GM21360 (cell line): Measurements from ENCODE around the gene PRRT1.
A peak's percentile ranks its signal among the peaks of the same experiment; 100 is the strongest.

Experiments
- ATAC-seq: cut with Tn5 transposase; IDR thresholded peaks from one replicate; pipeline ENCODE4 v1.9.1; 2021; ENCODE audit warnings: mild to moderate bottlenecking, moderate library complexity; ENCODE audit not compliant: unreplicated experiment

Gene PRRT1

GRCh38 chr6:32175711-32176475, 24.2 kb upstream of the PRRT1 start, which contains the start of gene AGPAT1:
AGPAT1 (minus strand) TSS chr6:32176084; CDS start chr6:32171496, 4,588 bp downstream.
- ATAC-seq: peak; percentile 35

GRCh38 chr6:32175322-32175710, 23.6 kb upstream of the PRRT1 start:
- no peak for ATAC-seq

GRCh38 chr6:32174416-32174815, 22.7 kb upstream of the PRRT1 start:
- ATAC-seq: no peak

- no peak for ATAC-seq
Observed at GRCh38 chr6:32173051-32173727, 21.4 kb upstream of the PRRT1 start.

GRCh38 chr6:32171234-32171633, 19.5 kb upstream of the PRRT1 start:
- no peak for ATAC-seq

- ATAC-seq: no peak
Observed at GRCh38 chr6:32170294-32170693, 18.6 kb upstream of the PRRT1 start.

- no peak for ATAC-seq
Observed at GRCh38 chr6:32168807-32169591, 17.3 kb upstream of the PRRT1 start.

- ATAC-seq: no peak
Observed at GRCh38 chr6:32168350-32168749, 16.6 kb upstream of the PRRT1 start.

- no peak for ATAC-seq
Observed at GRCh38 chr6:32167761-32168262, 16.1 kb upstream of the PRRT1 start.

GRCh38 chr6:32167154-32167760, 15.5 kb upstream of the PRRT1 start:
- ATAC-seq: no peak

GRCh38 chr6:32166411-32167061, 14.8 kb upstream of the PRRT1 start:
- no peak for ATAC-seq

- no peak for ATAC-seq
Observed at GRCh38 chr6:32164295-32164694, 12.6 kb upstream of the PRRT1 start, which contains the start of gene EGFL8. EGFL8 (plus strand) TSS chr6:32164595; CDS start chr6:32166166, 1,571 bp downstream.

- ATAC-seq: no peak
Observed at GRCh38 chr6:32163559-32164258, 12.0 kb upstream of the PRRT1 start.

- no peak for ATAC-seq
Observed at GRCh38 chr6:32158052-32158451, 6.3 kb upstream of the PRRT1 start.

GRCh38 chr6:32156891-32157290, 5.2 kb upstream of the PRRT1 start:
- ATAC-seq: no peak

- ATAC-seq: no peak
Observed at GRCh38 chr6:32154514-32155161, 2.9 kb upstream of the PRRT1 start.

- ATAC-seq: no peak
Observed at GRCh38 chr6:32153564-32154513, 2.1 kb upstream of the PRRT1 start, which contains the start of gene PPT2. PPT2 (plus strand) TSS chr6:32154141; CDS start chr6:32154595, 454 bp downstream.
